ENCODE measurements around the gene AAK1.
A peak's percentile ranks its signal among the peaks of the same experiment; 100 is the strongest.
"Not testable (repeated sequence)": the region's sequence is repeated elsewhere in the genome, so short reads cannot be mapped to it uniquely, and the experiment has no call there.

AAK1 gene

DNA sequence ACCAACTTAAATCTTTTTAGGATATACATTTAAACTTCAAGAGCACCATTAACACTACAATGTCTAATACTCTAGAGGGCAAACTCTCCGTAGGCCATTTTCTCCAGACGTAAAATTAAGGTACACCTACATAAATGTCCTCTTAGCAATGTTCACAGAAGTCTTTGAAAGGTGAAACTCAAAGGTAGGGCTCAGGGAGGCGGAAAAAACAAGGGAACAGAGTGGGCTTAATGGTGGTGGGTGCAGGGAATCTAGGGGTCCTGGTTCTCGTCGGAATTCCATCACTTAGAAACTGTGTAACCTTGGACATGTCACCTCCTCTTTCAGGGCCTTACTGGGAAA, 207.0 kb downstream of the AAK1 start:
- Histone ChIP-seq H3K9ac (ENCODE audit: low read length) (peak overlapping the region; percentile 68), H3K4me1 (ENCODE audit: control insufficient read depth, insufficient read depth, low read length) (peaks cover 14% of the 10 kb centered on the region), H3K36me3 (ENCODE audit: control insufficient read depth, insufficient read depth, low read length) (no peaks in the 10 kb centered on the region), H3K27ac (ENCODE audit: low read depth, low read length) (peak overlapping the region; percentile 100), H3K4me3 (ENCODE audit: low read length) (peak overlapping the region; percentile 82), H3K27me3 (ENCODE audit: control insufficient read depth, insufficient read depth, low read length) (no peaks in the 10 kb centered on the region)

- no peak overlapping the region for H3K4me3 ChIP-seq (ENCODE audit: low read length)
- no peaks in the 10 kb centered on the region for H3K27me3 ChIP-seq (ENCODE audit: control insufficient read depth, insufficient read depth, low read length)
- H3K27ac ChIP-seq (ENCODE audit: low read depth, low read length): no peak overlapping the region
- no peak overlapping the region for H3K9ac ChIP-seq (ENCODE audit: low read length)
- H3K36me3 ChIP-seq (ENCODE audit: control insufficient read depth, insufficient read depth, low read length): peaks cover 5% of the 10 kb centered on the region
- peaks cover 14% of the 10 kb centered on the region for H3K4me1 ChIP-seq (ENCODE audit: control insufficient read depth, insufficient read depth, low read length)
These were observed 208.8 kb downstream of the AAK1 start for GRCh38 chr2:69434753-69435152.

- Histone ChIP-seq H3K9ac (ENCODE audit: low read length) (no peak overlapping the region), H3K27ac (ENCODE audit: low read depth, low read length) (no peak overlapping the region), H3K4me1 (ENCODE audit: control insufficient read depth, insufficient read depth, low read length) (no peaks in the 10 kb centered on the region), H3K4me3 (ENCODE audit: low read length) (no peak overlapping the region), H3K36me3 (ENCODE audit: control insufficient read depth, insufficient read depth, low read length) (peaks cover 7% of the 10 kb centered on the region), H3K27me3 (ENCODE audit: control insufficient read depth, insufficient read depth, low read length) (no peaks in the 10 kb centered on the region)
These were observed 213.9 kb downstream of the AAK1 start for GRCh38 chr2:69429491-69430183.

DNA sequence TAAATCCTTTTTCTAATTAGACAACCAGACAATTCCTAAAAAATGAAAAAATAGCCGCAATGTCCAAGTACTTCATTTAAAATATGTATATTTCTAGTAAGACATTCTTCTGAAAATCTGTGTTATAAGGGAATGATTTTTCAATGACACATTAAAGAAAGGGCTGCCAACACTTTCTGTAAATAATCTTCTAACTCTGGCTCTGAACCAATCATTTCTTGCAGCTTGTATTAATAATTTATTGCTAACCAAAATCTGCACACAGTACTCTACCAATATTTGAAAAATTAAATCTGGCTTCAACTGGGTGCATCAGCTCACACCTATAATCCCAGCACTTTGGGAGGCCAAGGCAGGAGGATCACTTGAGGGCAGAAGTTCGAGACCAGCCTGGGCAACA, 214.6 kb downstream of the AAK1 start:
- Histone ChIP-seq H3K4me3 (ENCODE audit: low read length) (no peak overlapping the region), H3K4me1 (ENCODE audit: control insufficient read depth, insufficient read depth, low read length) (no peaks in the 10 kb centered on the region), H3K27me3 (ENCODE audit: control insufficient read depth, insufficient read depth, low read length) (no peaks in the 10 kb centered on the region), H3K36me3 (ENCODE audit: control insufficient read depth, insufficient read depth, low read length) (peaks cover 7% of the 10 kb centered on the region), H3K9ac (ENCODE audit: low read length) (no peak overlapping the region), H3K27ac (ENCODE audit: low read depth, low read length) (no peak overlapping the region)

DNA sequence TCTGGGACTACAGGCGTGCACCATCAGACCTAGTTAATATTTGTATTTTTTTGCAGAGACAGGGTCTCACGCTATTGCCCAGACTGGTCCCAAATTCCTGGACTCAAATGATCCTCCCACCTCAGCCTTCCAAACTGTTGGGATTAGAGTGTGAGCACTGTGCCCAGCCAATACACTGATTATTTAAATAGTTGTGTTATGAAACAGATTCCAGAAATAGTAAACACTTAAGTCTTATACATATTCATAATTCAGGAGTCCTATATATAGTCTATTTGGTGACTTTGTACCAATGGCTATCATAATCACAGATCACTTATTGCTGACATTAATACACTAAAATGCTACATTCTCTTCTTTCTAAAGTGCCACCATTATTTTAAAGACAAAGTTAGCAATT, 219.1 kb downstream of the AAK1 start:
- H3K27me3 ChIP-seq (ENCODE audit: control insufficient read depth, insufficient read depth, low read length): no peaks in the 10 kb centered on the region
- H3K4me1 ChIP-seq (ENCODE audit: control insufficient read depth, insufficient read depth, low read length): no peaks in the 10 kb centered on the region
- no peak overlapping the region for H3K27ac ChIP-seq (ENCODE audit: low read depth, low read length)
- H3K9ac ChIP-seq (ENCODE audit: low read length): no peak overlapping the region
- peaks cover 2% of the 10 kb centered on the region for H3K36me3 ChIP-seq (ENCODE audit: control insufficient read depth, insufficient read depth, low read length)
- no peak overlapping the region for H3K4me3 ChIP-seq (ENCODE audit: low read length)

DNA sequence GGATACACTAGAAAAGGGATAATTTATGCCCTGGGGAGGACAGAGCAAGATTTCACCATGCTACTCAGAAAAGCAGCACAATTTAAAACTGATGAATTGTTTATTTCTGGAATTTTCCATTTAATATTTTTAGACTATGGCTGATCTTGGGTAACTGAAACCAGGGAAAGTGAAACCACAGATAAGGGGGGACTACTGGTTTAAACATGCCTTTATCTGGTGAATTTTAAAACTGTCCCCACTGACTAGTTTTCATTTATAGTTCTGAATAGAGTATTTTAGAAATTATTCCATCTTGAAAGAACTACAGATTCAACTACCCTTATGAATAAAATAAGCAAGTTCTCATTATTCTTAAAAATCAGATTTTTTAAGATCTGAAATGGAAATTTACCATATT, 221.3 kb downstream of the AAK1 start:
- peaks cover 7% of the 10 kb centered on the region for H3K36me3 ChIP-seq (ENCODE audit: control insufficient read depth, insufficient read depth, low read length)
- H3K4me3 ChIP-seq (ENCODE audit: low read length): no peak overlapping the region
- H3K9ac ChIP-seq (ENCODE audit: low read length): no peak overlapping the region
- H3K27me3 ChIP-seq (ENCODE audit: control insufficient read depth, insufficient read depth, low read length): no peaks in the 10 kb centered on the region
- no peaks in the 10 kb centered on the region for H3K4me1 ChIP-seq (ENCODE audit: control insufficient read depth, insufficient read depth, low read length)
- no peak overlapping the region for H3K27ac ChIP-seq (ENCODE audit: low read depth, low read length)

DNA sequence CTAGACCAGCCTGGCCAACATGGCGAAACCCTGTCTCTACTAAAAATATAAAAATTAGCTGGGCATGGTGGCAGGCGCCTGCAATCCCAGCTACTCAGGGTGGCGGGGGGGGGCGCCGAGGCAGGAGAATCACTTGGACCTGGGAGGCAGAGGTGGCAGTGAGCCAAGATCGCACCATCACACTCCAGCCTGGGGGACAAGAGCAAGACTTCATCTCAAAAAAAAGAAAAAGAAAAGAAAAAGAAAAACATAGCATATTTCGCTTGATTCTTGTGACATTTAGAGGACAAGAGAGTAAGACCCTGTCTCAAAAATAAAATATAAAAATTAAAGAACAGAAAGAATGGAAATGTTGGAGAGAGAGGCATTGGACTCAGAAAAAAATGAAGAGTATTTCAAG, 224.4 kb downstream of the AAK1 start:
- not testable (repeated sequence) for H3K36me3 ChIP-seq (ENCODE audit: control insufficient read depth, insufficient read depth, low read length); H3K4me3 ChIP-seq (ENCODE audit: low read length); H3K9ac ChIP-seq (ENCODE audit: low read length); H3K27ac ChIP-seq (ENCODE audit: low read depth, low read length); H3K27me3 ChIP-seq (ENCODE audit: control insufficient read depth, insufficient read depth, low read length); H3K4me1 ChIP-seq (ENCODE audit: control insufficient read depth, insufficient read depth, low read length)

- no peaks in the 10 kb centered on the region for H3K4me1 ChIP-seq (ENCODE audit: control insufficient read depth, insufficient read depth, low read length)
- no peaks in the 10 kb centered on the region for H3K27me3 ChIP-seq (ENCODE audit: control insufficient read depth, insufficient read depth, low read length)
- H3K36me3 ChIP-seq (ENCODE audit: control insufficient read depth, insufficient read depth, low read length): peaks cover 7% of the 10 kb centered on the region
- H3K27ac ChIP-seq (ENCODE audit: low read depth, low read length): no peak overlapping the region
- H3K9ac ChIP-seq (ENCODE audit: low read length): no peak overlapping the region
- no peak overlapping the region for H3K4me3 ChIP-seq (ENCODE audit: low read length)
These were observed 227.4 kb downstream of the AAK1 start for GRCh38 chr2:69416147-69416546.

All from rectal smooth muscle tissue (tissue), 1 donor.